Measurements from ENCODE around the gene ACSF2. TPM values are rescaled to one million over a fixed set of nuclear protein-coding genes. Genes with fewer than 3 reads are reported as not detected.

Gene ACSF2
- total RNA-seq, 1 experiment from 2014 or later, result 17.8 TPM

DNA sequence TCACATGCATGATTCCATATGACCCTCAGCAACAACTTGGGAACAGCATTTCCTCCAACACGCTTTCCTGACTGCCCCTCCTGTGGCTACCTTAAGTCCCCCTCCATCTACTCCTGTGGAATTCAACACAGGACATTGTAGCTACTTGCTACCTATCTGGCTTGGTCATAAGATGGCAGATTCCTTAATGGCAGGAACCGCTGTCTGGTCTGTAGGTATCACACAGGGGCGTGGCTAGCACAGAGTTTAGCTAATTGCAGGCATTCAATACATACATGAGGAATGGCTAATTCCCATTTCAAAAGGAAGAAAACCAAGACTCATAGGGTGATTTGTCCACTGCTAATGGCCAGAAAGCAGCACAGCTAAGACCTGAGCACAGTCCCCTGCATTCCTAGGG, 37.3 kb upstream of the ACSF2 start:
- no peak overlapping the region for H3K4me3 Mint-ChIP-seq (ENCODE audit: unreplicated experiment)
- CTCF ChIA-PET, result interaction anchor here (1.2 kb wide), 1 partner anchor 8 kb away, joined by 4 read pairs; the partner anchor contains the start of gene LRRC59
- H3K4me1 Mint-ChIP-seq (ENCODE audit: insufficient read depth, unreplicated experiment), result no peaks in the 10 kb centered on the region
- POLR2A ChIA-PET, result interaction anchor here (0.9 to 1.7 kb wide), 3 partner anchors 9 to 95 kb away, joined by 3 to 5 read pairs (median 4); partner anchors contain the start of genes EME1, LRRC59 and MRPL27
- TF ChIP-seq, protein P1, sequence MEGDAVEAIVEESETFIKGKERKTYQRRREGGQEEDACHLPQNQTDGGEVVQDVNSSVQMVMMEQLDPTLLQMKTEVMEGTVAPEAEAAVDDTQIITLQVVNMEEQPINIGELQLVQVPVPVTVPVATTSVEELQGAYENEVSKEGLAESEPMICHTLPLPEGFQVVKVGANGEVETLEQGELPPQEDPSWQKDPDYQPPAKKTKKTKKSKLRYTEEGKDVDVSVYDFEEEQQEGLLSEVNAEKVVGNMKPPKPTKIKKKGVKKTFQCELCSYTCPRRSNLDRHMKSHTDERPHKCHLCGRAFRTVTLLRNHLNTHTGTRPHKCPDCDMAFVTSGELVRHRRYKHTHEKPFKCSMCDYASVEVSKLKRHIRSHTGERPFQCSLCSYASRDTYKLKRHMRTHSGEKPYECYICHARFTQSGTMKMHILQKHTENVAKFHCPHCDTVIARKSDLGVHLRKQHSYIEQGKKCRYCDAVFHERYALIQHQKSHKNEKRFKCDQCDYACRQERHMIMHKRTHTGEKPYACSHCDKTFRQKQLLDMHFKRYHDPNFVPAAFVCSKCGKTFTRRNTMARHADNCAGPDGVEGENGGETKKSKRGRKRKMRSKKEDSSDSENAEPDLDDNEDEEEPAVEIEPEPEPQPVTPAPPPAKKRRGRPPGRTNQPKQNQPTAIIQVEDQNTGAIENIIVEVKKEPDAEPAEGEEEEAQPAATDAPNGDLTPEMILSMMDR (IDR thresholded peaks at IDR 0.05; ENCODE audit: unreplicated experiment), result no peak
- BruUV-seq (replicated peaks), result no TSS peak
- no peaks in the 10 kb centered on the region for H3K27me3 Mint-ChIP-seq (ENCODE audit: insufficient read depth, unreplicated experiment)
- intact Hi-C loops (cut with micrococcal nuclease), result no loop called here
- peaks cover 98% of the 10 kb centered on the region for H3K36me3 Mint-ChIP-seq (ENCODE audit: insufficient read depth, unreplicated experiment)
- no peak overlapping the region for H3K27ac Mint-ChIP-seq (ENCODE audit: low read depth, unreplicated experiment)
- H3K9me3 Mint-ChIP-seq (ENCODE audit: unreplicated experiment), result no peaks in the 10 kb centered on the region
- DNase-seq (ENCODE audit: unreplicated experiment), result no peak

DNA sequence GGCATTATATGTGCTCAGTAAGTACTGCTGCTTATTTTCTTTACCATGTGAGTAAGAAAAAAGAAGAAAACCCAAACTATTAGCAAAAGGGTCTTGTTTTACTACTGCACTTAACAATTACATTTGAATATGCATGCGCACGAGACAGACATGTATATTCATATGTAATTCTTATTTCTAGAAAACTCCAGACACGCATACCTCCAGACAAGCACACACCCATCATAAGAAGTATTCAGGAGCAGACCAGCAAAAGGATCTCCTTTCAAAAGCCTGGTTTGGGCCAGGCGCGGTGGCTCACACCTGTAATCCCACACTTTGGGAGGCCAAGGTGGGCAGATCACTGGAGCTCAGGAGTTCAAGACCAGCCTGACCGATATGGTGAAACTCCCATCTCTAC, 36.5 kb upstream of the ACSF2 start:
- DNase-seq (ENCODE audit: unreplicated experiment), result no peak
- no peaks in the 10 kb centered on the region for H3K4me1 Mint-ChIP-seq (ENCODE audit: insufficient read depth, unreplicated experiment)
- H3K9me3 Mint-ChIP-seq (ENCODE audit: unreplicated experiment), result no peaks in the 10 kb centered on the region
- intact Hi-C loops (cut with micrococcal nuclease), result no loop called here
- H3K36me3 Mint-ChIP-seq (ENCODE audit: insufficient read depth, unreplicated experiment), result peaks cover 98% of the 10 kb centered on the region
- no TSS peak for BruUV-seq (replicated peaks)
- ChIA-PET CTCF (interaction anchor here (1.0 to 1.2 kb wide), 2 partner anchors 8 to 19 kb away, joined by 4 read pairs; partner anchors contain the start of gene LRRC59), POLR2A (interaction anchor here (0.7 to 1.8 kb wide), 7 partner anchors 8 to 94 kb away, joined by 3 to 5 read pairs (median 4); partner anchors contain the start of genes EME1, LRRC59 and MRPL27)
- H3K27me3 Mint-ChIP-seq (ENCODE audit: insufficient read depth, unreplicated experiment), result no peaks in the 10 kb centered on the region
- TF ChIP-seq, protein P1 (IDR thresholded peaks at IDR 0.05; ENCODE audit: unreplicated experiment), result no peak
- H3K27ac Mint-ChIP-seq (ENCODE audit: low read depth, unreplicated experiment), result no peak overlapping the region
- no peak overlapping the region for H3K4me3 Mint-ChIP-seq (ENCODE audit: unreplicated experiment)

DNA sequence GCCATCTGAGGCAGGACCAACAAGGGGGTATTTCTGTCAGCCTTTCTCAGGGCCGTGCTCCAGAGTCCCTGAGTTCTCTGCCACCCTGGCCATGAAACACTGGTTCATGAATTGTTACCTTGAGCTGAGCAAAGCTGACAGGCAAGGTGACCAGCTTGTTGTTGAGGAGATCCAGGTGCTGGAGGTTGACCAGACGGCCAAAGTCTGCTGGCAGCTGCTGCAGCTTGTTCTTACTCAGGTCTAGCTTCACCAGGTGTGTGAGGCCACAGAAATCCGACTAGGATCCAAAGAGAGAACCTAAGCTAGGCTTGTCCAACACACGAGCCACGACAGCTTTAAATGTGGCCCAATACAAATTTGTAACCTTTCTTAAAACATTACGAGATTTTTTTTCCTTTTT, 33.4 kb upstream of the ACSF2 start:
- POLR2A ChIA-PET, result interaction anchor here (0.8 to 1.0 kb wide), 2 partner anchors 21 to 29 kb away, joined by 3 read pairs; no protein-coding TSS in a partner anchor
- DNase-seq (ENCODE audit: unreplicated experiment), result no peak
- Mint-ChIP-seq H3K36me3 (ENCODE audit: insufficient read depth, unreplicated experiment) (peaks cover 78% of the 10 kb centered on the region), H3K4me1 (ENCODE audit: insufficient read depth, unreplicated experiment) (peaks cover 16% of the 10 kb centered on the region), H3K27me3 (ENCODE audit: insufficient read depth, unreplicated experiment) (no peaks in the 10 kb centered on the region), H3K9me3 (ENCODE audit: unreplicated experiment) (no peaks in the 10 kb centered on the region), H3K27ac (ENCODE audit: low read depth, unreplicated experiment) (no peak overlapping the region), H3K4me3 (ENCODE audit: unreplicated experiment) (no peak overlapping the region)
- intact Hi-C loops (cut with micrococcal nuclease), result no loop called here
- TF ChIP-seq, protein P1 (IDR thresholded peaks at IDR 0.05; ENCODE audit: unreplicated experiment), result no peak
- BruUV-seq (replicated peaks), result no TSS peak
- CTCF ChIA-PET, result interaction anchor here (1.0 kb wide), 1 partner anchor 30 kb away, joined by 4 read pairs; no protein-coding TSS in a partner anchor

DNA sequence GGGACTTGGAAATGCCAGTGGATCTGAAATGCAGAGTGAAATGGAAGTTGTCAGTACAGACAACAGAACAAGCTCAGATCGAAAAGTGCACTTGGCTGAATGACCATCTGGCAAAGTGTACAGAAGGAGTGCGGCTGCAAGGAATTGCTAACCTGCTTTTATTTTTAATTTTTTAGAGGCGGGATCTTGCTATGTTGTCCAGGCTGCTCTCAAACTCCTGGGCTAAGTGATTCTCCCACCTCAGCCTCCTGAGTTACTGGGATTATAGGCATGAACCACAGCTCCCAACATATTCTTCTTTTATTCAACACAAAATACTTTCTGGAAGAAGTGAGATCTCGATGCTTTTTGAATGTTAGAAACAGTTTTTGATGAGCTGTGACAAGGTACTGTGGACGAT, 32.3 kb upstream of the ACSF2 start:
- H3K4me3 Mint-ChIP-seq (ENCODE audit: unreplicated experiment), result no peak overlapping the region
- CTCF ChIA-PET, result interaction anchor here (0.6 kb wide), 1 partner anchor 95 kb away, joined by 3 read pairs; no protein-coding TSS in a partner anchor
- peaks cover 20% of the 10 kb centered on the region for H3K4me1 Mint-ChIP-seq (ENCODE audit: insufficient read depth, unreplicated experiment)
- TF ChIP-seq, protein P1 (IDR thresholded peaks at IDR 0.05; ENCODE audit: unreplicated experiment), result no peak
- BruUV-seq (replicated peaks), result no TSS peak
- no peaks in the 10 kb centered on the region for H3K9me3 Mint-ChIP-seq (ENCODE audit: unreplicated experiment)
- intact Hi-C loops (cut with micrococcal nuclease), result no loop called here
- no peak for DNase-seq (ENCODE audit: unreplicated experiment)
- peak overlapping the region; percentile 35 for H3K27ac Mint-ChIP-seq (ENCODE audit: low read depth, unreplicated experiment)
- POLR2A ChIA-PET, result interaction anchor here (0.6 to 1.3 kb wide), 3 partner anchors 34 to 819 kb away, joined by 3 to 4 read pairs (median 3); no protein-coding TSS in a partner anchor
- peaks cover 67% of the 10 kb centered on the region for H3K36me3 Mint-ChIP-seq (ENCODE audit: insufficient read depth, unreplicated experiment)
- H3K27me3 Mint-ChIP-seq (ENCODE audit: insufficient read depth, unreplicated experiment), result no peaks in the 10 kb centered on the region
